NCI-H187 treated with DMSO at 0.1 percent for 48 hours (cell line): ENCODE data around the gene ARL2BP.
"Not testable (repeated sequence)": the region's sequence is repeated elsewhere in the genome, so short reads cannot be mapped to it uniquely, and the experiment has no call there.

Source experiments
- DNase-seq: peaks from one replicate; lab custom pipeline; 2025; lab: John Stamatoyannopoulos, UW

ARL2BP gene

GRCh38 chr16:57263541-57264351 lies 18.7 kb downstream of the ARL2BP start:
- no peak for DNase-seq

DNA sequence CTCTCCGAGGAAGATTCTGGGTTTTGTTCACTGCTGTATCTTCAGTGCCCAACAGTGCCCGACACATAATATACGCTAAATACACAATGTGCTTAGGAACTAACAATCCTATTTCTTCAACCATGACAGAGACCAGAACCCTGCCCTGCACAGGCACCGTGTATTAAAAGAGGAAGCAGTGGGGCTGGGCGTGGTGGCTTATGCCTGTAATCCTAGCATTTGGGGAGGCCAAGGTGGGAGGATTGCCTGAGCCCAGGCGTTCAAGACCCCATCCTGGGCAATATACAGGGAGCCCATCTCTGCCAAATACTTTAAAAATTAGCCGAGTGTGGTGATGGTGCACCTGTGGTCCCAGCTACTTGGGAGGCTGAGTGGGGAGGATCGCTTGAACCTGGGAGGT lies 19.3 kb downstream of the ARL2BP start:
- DNase-seq: no peak

GRCh38 chr16:57264950-57265371 lies 19.9 kb downstream of the ARL2BP start:
- no peak for DNase-seq

GRCh38 chr16:57265850-57266530 lies 20.9 kb downstream of the ARL2BP start:
- DNase-seq: no peak

- DNase-seq: no peak
These were observed 21.6 kb downstream of the ARL2BP start for GRCh38 chr16:57266531-57267260.

- DNase-seq: not testable (repeated sequence)
These were observed 22.3 kb downstream of the ARL2BP start for GRCh38 chr16:57267343-57267742.

DNA sequence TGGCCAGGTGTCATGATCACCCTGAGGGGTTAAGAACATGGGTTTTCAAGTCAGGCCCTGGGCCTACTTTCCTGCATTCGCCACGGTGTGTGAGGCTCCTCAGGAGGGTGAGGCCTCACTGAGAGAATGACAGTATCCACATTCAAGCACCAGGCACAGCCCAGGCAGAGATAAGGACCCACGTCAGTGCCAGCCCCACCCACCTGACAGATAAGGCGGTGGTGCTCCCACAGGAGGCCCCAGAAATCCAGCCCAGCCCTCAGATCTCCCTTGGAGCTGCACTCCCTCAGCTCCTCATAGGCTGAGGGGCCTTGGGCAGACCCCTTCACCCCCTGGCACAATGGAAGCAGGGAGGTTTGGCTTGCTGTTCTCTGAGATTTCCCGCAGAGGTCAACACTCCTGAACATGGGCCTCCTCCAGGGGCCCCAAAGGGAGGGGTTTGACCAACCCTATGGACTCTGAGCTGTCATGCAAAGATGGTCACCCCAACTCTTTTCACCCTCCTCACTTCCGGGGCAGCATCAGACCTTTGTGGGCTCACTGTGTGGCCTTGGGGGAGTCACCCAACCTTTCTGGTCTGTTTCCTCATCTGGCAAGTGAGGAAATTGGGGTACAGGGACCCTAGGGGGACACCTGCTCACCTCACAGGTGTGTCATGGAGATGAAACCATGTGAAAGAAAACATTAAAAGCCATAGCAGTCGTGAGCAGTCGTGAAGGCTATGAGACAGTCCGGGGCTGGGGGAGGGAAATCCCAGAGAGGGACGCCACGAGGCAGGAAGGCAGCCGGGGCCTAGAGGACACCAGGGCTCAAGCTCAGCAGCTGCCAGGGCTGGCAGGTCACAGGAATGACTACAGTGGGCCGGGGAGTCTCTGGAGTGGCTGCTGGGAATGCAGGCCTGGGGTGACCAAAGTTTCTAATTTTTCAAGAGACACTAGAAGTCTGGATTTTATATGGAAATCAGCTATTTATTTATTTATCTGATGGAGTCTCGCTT lies 24.0 kb downstream of the ARL2BP start:
- no peak for DNase-seq

DNA sequence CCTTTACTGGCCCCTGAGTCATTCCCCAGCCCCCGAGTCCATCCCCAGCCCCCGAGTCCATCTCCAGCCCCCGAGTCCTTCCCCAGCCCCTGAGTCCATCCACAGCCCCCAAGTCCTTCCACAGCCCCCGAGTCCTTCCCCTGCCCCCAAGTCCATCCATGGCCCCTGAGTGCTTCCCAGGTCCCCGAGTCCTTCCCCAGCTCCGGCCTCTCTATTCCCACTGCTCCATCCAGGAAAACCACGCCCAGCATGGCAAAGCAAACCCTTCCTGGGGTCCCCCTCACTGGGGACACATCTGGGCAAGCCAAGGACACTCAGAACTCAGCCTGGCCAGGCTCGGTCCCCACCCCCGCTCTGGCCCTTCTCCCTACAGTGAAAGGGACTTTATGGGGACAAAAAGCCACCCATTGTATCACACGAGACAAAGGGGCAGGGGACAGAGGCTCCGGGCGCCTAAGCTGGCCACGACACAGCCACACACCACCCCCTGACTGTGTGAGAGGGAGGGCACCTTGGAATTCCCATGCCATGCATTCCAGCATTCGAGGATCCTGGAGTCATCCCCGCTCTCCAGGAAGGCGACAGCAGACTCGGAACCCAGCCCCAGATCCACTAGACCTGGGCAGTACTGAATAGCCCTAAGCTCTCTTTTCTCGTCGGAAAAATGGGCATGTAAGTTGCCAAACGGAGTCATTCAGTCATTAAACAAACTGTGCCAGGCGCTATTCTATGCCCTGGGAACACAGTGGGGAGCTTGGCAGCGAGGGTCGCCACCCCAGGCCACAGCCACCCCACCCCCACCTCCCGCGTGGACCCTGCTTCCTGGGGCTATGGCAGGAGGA lies 25.4 kb downstream of the ARL2BP start:
- DNase-seq: no peak

DNA sequence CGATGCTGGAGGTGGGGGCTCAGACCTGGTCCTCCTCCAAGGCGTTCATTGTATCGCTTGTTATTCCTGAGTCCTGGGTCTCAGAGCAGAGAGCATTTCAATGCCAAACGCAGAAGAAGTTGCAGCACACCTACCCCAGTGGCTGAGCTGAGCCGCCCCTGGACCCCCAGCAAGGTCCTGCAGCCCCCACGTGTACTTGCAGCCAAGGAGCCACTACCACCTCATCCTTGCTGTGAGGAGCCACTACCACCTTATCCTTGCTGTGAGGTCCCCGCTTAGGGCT lies 25.9 kb downstream of the ARL2BP start:
- DNase-seq: no peak

DNA sequence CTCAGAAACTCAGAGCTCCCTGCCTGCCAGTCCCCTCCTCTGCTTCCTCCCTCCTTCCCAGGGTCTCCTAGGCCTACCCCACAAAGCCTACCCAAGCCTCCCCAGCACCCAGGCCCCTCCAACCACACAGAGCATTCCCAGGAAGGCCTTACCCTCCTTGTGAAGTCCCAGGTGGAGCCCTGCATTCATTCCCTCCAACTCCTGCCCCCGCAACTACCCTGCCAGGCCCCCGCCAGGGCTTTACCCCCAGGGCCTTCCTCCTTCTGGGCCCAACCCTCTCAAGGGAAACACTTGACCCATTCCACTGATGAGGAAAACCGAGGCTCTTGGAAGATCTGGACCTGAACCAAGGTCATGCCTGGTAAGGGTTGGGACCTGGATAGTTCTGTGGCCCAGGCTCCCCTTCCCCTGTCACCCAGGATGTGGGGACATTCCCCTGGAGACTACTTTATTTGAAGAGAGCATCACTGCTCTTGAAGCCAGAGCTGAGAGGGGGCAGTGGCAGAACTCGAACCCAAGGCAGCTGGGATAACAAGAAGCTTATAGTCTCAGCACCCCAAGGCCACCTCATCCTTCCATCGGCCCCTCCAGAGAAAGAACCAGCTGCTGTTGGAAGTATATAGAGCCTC lies 26.9 kb downstream of the ARL2BP start:
- no peak for DNase-seq

- no peak for DNase-seq
These were observed 28.3 kb downstream of the ARL2BP start for GRCh38 chr16:57273359-57273758.

- DNase-seq: no peak
These were observed 28.8 kb downstream of the ARL2BP start for GRCh38 chr16:57273826-57274225.

DNA sequence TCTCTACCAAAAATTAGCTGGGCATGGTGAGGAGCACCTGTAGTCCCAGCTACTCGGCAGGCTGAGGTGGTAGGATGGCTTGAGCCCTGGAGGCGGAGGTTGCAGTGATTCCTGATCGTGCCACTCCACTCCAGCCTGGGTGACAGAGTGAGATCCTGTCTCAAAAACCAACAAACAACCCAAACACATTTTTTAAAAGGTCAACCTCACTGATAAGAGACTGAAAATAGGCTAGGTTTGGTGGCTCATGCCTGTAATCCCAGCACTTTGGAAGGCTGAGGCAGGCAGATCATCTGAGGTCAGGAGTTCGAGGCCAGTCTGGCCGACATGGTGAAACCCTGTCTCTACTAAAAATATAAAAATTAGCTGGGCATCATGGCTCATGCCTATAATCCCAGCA lies 30.9 kb downstream of the ARL2BP start:
- not testable (repeated sequence) for DNase-seq

- DNase-seq: no peak
These were observed 31.5 kb downstream of the ARL2BP start for GRCh38 chr16:57276596-57276995.

DNA sequence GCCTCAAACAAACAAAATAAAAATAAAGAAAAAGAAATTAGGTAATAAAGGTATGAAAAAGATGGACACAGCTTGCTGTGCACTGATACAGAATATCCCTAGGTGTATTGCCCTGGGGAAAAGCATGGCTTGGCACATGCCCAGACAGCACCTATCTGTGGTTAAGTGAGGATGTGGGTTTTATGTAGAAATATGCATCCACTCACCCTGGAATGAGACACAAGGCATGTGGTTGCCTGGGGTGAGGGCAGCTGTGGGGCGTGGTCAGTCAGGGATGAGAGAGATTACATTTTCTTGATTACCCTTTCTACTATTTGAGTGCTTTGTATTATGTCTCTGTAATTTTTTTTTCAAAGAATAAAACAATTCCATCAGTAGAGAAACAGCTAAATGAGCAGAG lies 32.5 kb downstream of the ARL2BP start:
- no peak for DNase-seq

- no peak for DNase-seq
These were observed 33.4 kb downstream of the ARL2BP start for GRCh38 chr16:57278494-57278893.

DNA sequence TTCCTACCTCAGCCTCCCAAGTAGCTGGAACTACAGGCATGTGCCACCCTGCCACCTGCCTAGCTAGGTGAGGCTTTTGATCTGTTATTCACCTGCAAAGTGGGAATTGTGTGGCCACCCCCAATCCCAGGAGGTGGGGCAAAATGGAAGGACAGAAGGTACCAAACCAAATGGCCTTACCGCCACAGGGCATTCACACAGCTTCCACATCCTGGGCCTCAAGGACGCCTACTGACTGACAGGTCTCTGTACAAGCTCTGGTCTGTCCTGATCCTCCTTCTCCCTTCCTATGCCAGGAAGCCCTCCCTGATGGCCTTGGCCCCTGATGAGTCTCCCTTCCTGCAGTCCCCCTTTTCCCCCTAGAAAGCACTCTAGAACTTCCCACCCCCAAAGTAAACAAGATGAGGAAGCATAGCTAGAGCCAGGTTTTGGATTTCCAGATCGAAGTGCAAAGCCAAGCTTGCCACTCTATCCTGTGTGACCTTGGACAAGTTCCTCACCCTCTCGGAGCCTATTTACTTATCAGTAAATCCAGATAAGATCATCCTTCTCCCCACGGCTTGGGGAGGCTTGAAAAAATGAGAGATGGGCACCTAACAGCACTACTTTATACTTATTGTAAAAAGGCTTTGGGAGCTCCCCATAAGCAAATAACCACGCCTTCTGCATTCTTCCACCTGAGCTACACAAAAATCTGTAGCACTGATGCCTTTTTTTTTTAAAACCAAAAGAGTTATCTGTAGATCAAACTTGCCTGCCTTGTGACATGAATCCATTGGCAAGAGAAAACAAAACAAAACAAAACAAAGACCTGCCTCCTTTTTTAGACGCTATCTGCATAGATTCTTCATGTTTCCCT lies 35.0 kb downstream of the ARL2BP start:
- no peak for DNase-seq

DNA sequence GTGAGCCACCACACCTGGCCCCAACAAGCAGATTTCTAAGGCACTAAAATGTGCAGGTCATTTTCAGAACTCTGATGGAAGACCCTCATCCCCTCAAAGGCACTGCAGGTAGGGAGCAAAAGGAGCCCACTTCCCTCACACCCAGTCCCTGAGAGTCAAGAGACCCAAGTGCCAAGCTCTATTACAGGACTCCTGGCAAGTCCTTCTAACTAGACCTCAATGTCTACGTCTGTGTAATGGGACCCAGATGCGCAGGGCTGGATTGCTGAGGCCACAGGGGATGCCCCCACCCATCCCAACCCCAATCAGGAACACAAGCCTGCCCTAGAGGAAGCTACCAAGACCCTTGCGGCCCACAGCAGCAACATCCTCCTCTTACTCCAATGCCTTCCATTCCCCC lies 36.7 kb downstream of the ARL2BP start:
- no peak for DNase-seq

- DNase-seq: no peak
These were observed 37.6 kb downstream of the ARL2BP start for GRCh38 chr16:57282510-57283213.
